GM12891 (cell line): ENCODE results near the gene MMEL1.

Experiments used
- DNase-seq: peaks from one replicate; pipeline ENCODE4 v3.0.0; 2011; ENCODE audit warnings: low spot score; ENCODE audit not compliant: insufficient read length
- FAIRE-seq: peaks from 2 replicates; lab custom pipeline; 2011; peaks lifted over from hg19 to GRCh38; lab: Jason Lieb, UNC
- PAX5 ChIP-seq: IDR thresholded peaks from 2 replicates; pipeline ENCODE4 v1.6.1; 2011; ENCODE audit warnings: low read length, moderate library complexity, mild to moderate bottlenecking; ENCODE audit not compliant: insufficient read depth, severe bottlenecking
- POLR2A ChIP-seq: IDR thresholded peaks from 2 replicates; pipeline ENCODE4 v1.6.1; 2011; ENCODE audit warnings: low read depth, low read length, control low read depth
- POLR2AphosphoS5 ChIP-seq: IDR thresholded peaks from 2 replicates; pipeline ENCODE4 v1.6.1; 2011; ENCODE audit warnings: low read depth, low read length, control low read depth
- POU2F2 ChIP-seq: IDR thresholded peaks from 2 replicates; pipeline ENCODE4 v1.6.1; 2011; ENCODE audit warnings: low read depth, mild to moderate bottlenecking, control low read depth, low read length, moderate library complexity
- SPI1 ChIP-seq: IDR thresholded peaks from 2 replicates; pipeline ENCODE4 v1.6.1; 2011; ENCODE audit warnings: low read depth, low read length, control low read depth
- TAF1 ChIP-seq: IDR thresholded peaks from 2 replicates; pipeline ENCODE4 v1.6.1; 2011; ENCODE audit warnings: low read depth, low read length, control low read depth

Gene MMEL1

DNA sequence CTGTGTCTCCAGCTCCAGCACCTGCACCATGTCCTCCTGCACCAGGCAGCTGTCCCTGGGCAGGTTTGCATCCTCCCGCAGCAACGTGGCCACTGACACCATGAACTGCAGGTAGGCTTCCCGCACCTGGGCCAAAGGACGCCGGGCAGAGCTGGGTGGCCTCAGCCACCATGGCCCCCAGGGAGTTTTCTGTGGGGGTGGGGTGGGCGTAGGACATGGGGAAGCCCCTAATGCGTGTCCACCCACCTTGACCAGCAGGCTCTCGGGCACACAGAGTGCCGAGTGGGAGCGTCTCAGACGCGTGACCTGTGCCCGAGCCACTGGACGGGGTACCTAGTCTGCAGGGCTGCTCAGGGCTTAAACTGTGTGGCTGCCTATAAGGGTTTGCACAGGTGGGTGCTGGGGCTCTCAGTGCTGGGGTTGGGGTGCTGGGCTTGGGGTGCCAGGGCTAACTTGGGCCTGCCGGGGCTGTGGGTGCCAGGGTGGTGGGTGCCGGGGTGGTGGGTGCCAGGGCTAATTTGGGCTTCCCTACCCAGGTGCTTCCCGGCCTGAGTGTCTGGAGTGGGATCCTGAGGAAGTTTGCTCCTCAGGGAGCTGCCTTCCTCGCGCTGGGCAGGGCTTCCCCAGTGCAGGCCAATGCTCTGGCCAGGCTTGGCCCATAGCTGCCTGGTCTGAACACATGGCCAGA, 28.5 kb downstream of the MMEL1 start:
- FAIRE-seq (no peak), DNase-seq (no peak)
- no peak for TF ChIP-seq POLR2AphosphoS5
- TF ChIP-seq POU2F2 = no peak
- no peak for TF ChIP-seq PAX5
- TF ChIP-seq POLR2A = no peak
- no peak for TF ChIP-seq SPI1
- TF ChIP-seq TAF1 = no peak

DNA sequence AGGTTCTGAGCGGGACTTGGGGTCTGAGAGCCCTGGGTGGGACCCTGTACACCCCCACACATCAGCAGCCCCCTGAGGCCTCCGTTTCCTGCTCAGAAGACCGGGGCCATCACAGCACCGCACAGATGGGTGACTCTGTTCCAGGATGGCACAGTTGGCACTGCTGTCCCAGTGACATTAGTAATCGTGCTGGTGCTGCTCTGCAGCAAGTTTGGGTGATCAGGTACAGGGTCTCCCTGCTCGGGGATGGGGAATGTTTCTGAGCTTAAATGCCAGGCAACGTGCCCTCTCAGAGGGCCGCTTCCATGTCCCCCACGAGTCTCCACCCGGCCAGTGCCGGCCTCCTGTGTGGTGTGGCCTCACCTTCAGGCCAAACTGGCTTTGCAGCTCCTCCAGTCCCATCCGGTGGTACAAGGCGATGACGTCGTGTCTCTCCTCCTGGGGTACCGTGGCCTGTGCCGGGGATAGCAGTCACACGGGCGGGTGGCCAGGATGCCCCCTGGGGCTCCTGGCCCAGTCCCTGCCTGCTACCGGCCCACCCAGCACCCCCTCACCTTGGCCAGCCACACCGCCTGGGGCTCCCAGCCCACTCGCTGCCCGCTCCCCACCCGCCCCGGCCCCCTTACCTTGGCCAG, 29.2 kb downstream of the MMEL1 start:
- FAIRE-seq (no peak), DNase-seq (peak; percentile 6)
- TF ChIP-seq TAF1 = no peak
- no peak for TF ChIP-seq POLR2A
- no peak for TF ChIP-seq PAX5
- no peak for TF ChIP-seq SPI1
- no peak for TF ChIP-seq POU2F2
- no peak for TF ChIP-seq POLR2AphosphoS5

DNA sequence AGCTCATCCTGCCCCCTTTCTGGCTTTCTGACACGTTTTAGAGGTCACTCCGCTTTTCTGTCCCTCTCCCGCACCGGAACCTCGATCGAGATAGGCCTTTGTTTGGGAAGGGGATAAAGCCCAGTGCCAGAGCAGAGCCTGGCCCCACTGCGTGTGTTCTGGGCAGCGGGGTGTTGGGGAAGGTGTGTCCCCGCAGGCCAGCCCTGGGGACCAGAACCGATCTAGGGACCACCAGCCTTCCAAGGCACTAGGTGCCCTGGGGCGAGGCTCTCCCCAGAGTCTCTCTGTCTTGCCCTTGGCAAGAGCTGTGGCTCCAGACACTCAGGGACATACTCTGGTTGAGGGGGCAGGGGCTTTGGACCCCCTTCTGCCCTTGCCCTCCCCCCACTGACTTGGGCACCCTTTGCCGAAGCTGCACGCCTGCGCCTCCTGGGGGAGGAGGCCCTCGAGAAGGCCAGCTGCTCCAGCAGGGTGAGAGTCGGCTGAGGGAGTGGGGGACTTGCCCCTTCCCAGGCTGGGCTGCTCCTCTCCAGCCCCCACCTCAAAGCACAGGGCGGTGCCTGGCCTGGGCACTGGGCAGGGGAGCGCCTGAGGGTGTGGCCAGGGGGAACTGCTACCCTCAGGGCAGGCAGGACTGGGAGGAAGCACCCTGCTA, 29.8 kb downstream of the MMEL1 start:
- FAIRE-seq (no peak), DNase-seq (no peak)
- TF ChIP-seq PAX5 = no peak
- TF ChIP-seq POU2F2 = no peak
- TF ChIP-seq TAF1 = no peak
- TF ChIP-seq POLR2A = no peak

DNA sequence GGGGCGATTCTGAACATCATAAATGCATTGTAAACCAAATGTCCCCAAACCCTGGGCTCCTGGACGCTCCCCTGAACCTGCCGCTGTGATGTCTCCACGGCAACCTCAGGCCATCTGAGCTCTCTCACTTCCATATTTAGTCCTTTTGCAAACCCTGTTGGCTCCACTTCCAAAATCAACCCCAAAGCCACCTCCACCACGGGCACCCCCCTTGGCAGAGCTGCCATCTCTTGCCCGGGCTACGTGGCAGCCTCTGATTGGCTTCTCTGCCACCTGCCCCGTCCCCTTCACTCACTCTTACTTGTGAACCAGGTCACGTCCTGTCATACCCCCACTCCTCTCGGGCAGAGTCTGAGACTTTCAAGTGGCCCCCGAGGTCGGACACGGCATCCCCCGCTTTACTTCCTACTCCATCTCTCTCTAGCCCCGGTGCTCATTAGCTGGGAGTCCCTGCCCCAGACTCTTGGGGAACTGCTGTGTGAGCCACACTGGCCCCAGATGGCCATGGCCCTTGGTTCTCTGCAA, 30.4 kb downstream of the MMEL1 start:
- TF ChIP-seq POU2F2 (no peak), TAF1 (no peak), PAX5 (no peak), POLR2A (no peak), POLR2AphosphoS5 (no peak), SPI1 (no peak)
- no peak for FAIRE-seq
- peak; percentile 6 for DNase-seq

DNA sequence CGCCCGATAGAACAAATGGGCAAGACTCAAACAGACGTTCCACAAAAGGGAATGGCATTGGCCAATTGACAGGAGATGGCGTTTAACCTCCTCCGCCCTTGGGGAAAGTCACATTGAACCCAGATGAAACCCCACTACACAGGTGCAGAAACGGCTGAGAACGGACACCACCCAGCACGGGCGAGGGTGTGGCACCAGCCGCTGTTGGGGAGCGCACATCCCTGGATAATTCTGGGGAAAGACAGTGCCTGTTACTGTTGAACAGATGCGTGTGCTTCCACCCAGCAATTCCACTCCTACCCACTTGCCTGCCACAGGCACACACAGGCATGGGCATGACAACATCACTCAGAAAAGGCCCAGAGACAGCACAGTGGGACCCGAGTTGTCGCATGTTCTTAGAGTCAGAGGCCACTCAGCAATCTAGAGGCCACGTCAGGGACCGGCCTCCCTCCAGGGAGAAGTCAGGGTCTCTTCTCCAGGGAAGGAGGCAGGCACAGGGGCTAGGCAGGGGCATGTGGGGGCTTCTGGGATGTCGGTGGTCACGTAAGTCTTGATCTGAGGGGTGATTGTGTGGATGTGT, 31.0 kb downstream of the MMEL1 start:
- DNase-seq (no peak), FAIRE-seq (no peak)
- TF ChIP-seq POLR2AphosphoS5 (no peak), PAX5 (no peak), TAF1 (no peak), POLR2A (no peak), POU2F2 (no peak), SPI1 (no peak)

DNA sequence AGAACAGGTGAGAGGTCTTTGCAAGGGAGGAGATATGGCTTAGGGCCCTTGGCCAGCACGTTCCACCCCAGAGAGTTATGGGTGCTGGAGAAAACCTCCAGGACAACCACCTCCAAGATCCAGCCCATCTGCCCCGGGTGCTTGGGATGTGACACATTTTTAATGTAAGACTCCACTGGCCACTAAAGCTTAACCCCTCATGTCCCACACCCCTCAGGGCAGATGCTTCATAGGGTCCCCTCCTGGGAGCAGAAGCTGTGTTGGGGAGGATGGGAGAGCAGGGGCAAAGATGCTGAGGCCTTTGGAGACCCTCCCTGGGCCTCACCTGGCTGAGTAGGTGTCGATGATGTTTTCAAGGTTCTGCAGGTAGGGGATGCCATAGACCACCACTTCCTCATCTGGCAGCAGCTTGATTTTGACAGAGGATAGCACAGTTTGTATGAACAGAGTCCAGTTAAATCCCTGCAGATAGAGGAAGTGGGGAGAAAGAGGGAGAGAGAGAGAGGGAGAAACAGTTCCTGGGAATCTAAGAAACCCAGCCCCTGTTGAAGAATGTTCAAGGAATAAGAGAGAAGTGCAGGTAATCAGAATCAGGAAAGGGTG, 34.4 kb downstream of the MMEL1 start:
- FAIRE-seq = no peak
- peak; percentile 5 for DNase-seq
- TF ChIP-seq TAF1 (no peak), SPI1 (no peak), POLR2AphosphoS5 (no peak), PAX5 (no peak), POU2F2 (no peak)

DNA sequence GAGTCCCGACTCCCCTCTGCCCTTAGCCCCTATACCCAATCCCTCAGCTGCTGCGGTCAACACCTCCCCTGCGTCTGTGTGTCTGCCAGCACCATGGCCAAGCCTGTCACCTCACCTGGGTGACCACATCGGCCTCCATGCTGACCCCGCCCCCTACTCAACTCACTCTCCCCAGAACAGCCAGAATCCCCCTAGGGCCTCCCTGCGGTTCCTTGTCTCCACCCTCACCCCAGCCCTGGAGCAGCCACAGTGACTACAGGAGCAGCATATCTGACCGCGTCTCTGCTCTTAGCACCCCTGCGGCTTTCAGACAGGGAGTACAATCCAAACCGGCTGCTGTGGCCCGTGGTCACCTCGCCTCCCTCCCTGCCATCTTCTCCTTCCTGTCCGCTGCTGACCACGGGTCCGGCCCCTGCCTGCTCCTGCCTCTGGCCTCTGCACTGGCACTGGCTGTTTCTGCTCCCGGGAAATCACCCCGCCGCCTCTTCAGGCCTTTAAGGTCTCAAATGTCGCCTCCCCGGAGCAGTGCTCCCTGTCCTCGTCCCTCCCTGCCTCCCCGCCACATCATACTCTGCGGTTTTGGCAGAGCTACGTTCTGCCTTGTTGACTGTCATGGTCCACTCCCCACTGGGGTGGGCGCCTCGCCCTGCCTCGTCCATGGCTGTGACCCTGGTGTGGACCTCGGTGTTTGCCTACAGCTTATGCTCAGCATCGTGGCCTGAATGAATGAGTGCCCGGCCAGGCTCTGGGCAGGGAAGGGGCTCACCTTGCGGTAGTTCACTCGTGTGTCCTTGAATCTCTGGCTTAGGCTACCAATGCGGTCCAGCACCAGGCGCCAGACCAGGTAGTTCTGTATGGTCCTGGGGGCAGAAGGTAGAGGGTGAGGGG, 35.1 kb downstream of the MMEL1 start:
- no peak for TF ChIP-seq POU2F2
- TF ChIP-seq POLR2A = no peak
- no peak for TF ChIP-seq PAX5
- DNase-seq (no peak), FAIRE-seq (no peak)
